CD4-positive, CD25-positive, alpha-beta regulatory T cell (primary cell): ENCODE results near the gene KRTAP5-3. TPM values are rescaled to one million over a fixed set of nuclear protein-coding genes. Genes with fewer than 3 reads are reported as not detected.

ENCODE experiments used
- ATAC-seq, 2 donors: fragments of 150-1000 bp; cut with Tn5 transposase; one replicate each; pipeline ENCODE4 v1.10.0; 2021; ENCODE audit warnings: low read depth in 2 of 2, moderate number of reproducible peaks in 2 of 2, moderate library complexity in 1 of 2
- DNase-seq, 3 donors: peaks; one replicate each; pipeline versions ENCODE4 v3.0.0 to v3.0.0-alpha.2; 2012 to 2022; ENCODE audit warnings: mixed read lengths in 1 of 3
- H3K27ac ChIP-seq: one replicate; pipeline ENCODE4 v1.7.0; 2013; ENCODE audit warnings: mild to moderate bottlenecking, low read length; ENCODE audit not compliant: insufficient read depth, poor library complexity, severe bottlenecking
- H3K27me3 ChIP-seq: one replicate; pipeline ENCODE4 v1.7.0; 2013; ENCODE audit warnings: low read length; ENCODE audit not compliant: control insufficient read depth, insufficient read depth
- H3K36me3 ChIP-seq: one replicate; pipeline ENCODE4 v1.7.0; 2013; ENCODE audit warnings: mild to moderate bottlenecking, low read length, moderate library complexity; ENCODE audit not compliant: control insufficient read depth, insufficient read depth
- H3K4me1 ChIP-seq: 2 replicates; pipeline ENCODE4 v1.7.0; 2013; ENCODE audit warnings: mild to moderate bottlenecking, low read length; ENCODE audit not compliant: insufficient read depth, control insufficient read depth, poor library complexity, severe bottlenecking
- H3K4me3 ChIP-seq: one replicate; pipeline ENCODE4 v1.7.0; 2013; ENCODE audit warnings: low read depth, mild to moderate bottlenecking, low read length, moderate library complexity
- H3K9me3 ChIP-seq, 2 experiments: 1 replicate in 1 of 2; 2 replicates in 1 of 2; pipeline ENCODE4 v1.7.0; 2013; ENCODE audit warnings: low read length in 2 of 2, mild to moderate bottlenecking in 1 of 2, moderate library complexity in 1 of 2; ENCODE audit not compliant: control insufficient read depth in 2 of 2
- H3K27ac Mint-ChIP-seq, 3 donors: one replicate each; pipeline ENCODE4 v1.8.0; 2020 to 2022; ENCODE audit warnings: mild to moderate bottlenecking in 3 of 3, mixed read lengths in 3 of 3, moderate library complexity in 2 of 3
- H3K27me3 Mint-ChIP-seq: one replicate; pipeline ENCODE4 v1.8.0; 2022; ENCODE audit warnings: mild to moderate bottlenecking, mixed read lengths
- H3K36me3 Mint-ChIP-seq: one replicate; pipeline ENCODE4 v1.8.0; 2020; ENCODE audit warnings: mixed read lengths
- H3K4me1 Mint-ChIP-seq, 4 donors: one replicate each; pipeline ENCODE4 v1.8.0; 2020 to 2022; ENCODE audit warnings: mixed read lengths in 4 of 4, mild to moderate bottlenecking in 1 of 4
- H3K4me3 Mint-ChIP-seq, 4 donors: one replicate each; pipeline ENCODE4 v1.8.0; 2020 to 2022; ENCODE audit warnings: mild to moderate bottlenecking in 4 of 4, mixed read lengths in 4 of 4, moderate library complexity in 3 of 4
- H3K9me3 Mint-ChIP-seq, 7 donors: one replicate each; pipeline ENCODE4 v1.8.0; 2020 to 2022; ENCODE audit warnings: mixed read lengths in 7 of 7, mild to moderate bottlenecking in 3 of 7, moderate library complexity in 2 of 7
- polyA plus RNA-seq, 4 donors: library from polyadenylated mRNA; unstranded; fragments of 300-500 nt; fragmentation: Illumina TruSeq; gene quantifications; one replicate each; pipeline ENCODE4 v1.2.3, GENCODE V29; 2021
- total RNA-seq: library from RNA; stranded (reverse); gene quantifications from one replicate; pipeline ENCODE4 v1.2.3, GENCODE V29; 2022

Gene KRTAP5-3
- total and polyA plus RNA-seq, 5 donors from 2014 or later, result not detected

DNA sequence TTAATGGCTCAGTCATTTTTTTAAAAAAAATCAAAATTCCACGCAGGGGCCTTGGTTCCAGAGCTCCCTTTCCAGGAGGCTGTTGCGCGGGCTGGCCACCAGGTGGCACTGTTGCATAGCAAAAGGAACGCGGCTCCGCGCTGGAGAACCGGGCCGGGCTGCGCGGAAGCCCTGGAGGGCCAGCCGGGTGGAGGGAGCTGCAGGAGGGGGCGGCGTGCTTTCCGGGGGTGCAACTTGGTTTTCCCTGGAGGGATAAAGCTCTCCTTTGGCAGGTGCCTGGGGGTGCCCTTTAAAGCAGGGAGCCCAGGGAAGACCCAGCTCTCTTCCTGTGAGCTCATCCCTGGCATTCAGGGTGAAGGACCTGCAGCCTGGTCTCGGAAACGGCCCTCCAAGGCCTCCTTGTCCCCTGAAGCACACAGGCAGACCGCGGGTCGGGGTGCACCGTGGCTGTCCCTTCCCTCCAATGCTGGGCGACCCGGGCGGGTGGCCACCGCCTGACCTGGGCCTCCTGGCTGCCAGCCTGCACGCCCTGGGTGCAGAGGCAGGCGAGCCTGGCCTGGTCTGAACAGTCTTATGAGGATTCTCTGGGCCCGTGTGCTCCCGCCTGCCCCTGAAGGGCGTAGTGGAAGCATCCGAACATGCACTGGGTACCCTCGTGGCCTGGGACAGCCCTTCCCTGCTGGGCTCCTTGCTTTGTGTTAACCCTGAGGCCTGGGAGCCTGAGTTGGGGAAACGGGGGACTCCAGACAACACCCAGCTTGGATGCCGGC, 44.7 kb upstream of the KRTAP5-3 start:
- no peak overlapping the region for H3K27ac Mint-ChIP-seq
- H3K27me3 Mint-ChIP-seq, result peaks cover 18% of the 10 kb centered on the region
- peaks cover 3% of the 10 kb centered on the region for H3K4me1 ChIP-seq
- H3K4me1 Mint-ChIP-seq, result no peaks in the 10 kb centered on the region
- H3K27ac ChIP-seq, result no peak overlapping the region
- H3K4me3 Mint-ChIP-seq, result no peak overlapping the region
- H3K9me3 ChIP-seq, result no peaks in the 10 kb centered on the region
- no peaks in the 10 kb centered on the region for H3K36me3 Mint-ChIP-seq
- no peaks in the 10 kb centered on the region for H3K9me3 Mint-ChIP-seq
- peak; percentile 62 to 75 for ATAC-seq
- H3K4me3 ChIP-seq, result no peak overlapping the region
- no peaks in the 10 kb centered on the region for H3K27me3 ChIP-seq
- no peaks in the 10 kb centered on the region for H3K36me3 ChIP-seq
- peak; percentile 50 to 72 (median 65) for DNase-seq

- no peak overlapping the region for H3K27ac Mint-ChIP-seq
Observed at GRCh38 chr11:1652442-1652770, 44.1 kb upstream of the KRTAP5-3 start.

GRCh38 chr11:1652026-1652425, 43.8 kb upstream of the KRTAP5-3 start:
- no peaks in the 10 kb centered on the region for H3K36me3 ChIP-seq
- peaks cover 3% of the 10 kb centered on the region for H3K4me1 ChIP-seq
- H3K27ac ChIP-seq, result no peak overlapping the region
- H3K36me3 Mint-ChIP-seq, result no peaks in the 10 kb centered on the region
- H3K4me1 Mint-ChIP-seq, result no peaks in the 10 kb centered on the region
- H3K9me3 ChIP-seq, result no peaks in the 10 kb centered on the region
- ATAC-seq (no peak), DNase-seq (no peak)
- H3K27me3 ChIP-seq, result no peaks in the 10 kb centered on the region
- H3K9me3 Mint-ChIP-seq, result no peaks in the 10 kb centered on the region
- H3K27ac Mint-ChIP-seq, result no peak overlapping the region
- H3K4me3 ChIP-seq, result no peak overlapping the region
- H3K27me3 Mint-ChIP-seq, result peaks cover 18% of the 10 kb centered on the region
- no peak overlapping the region for H3K4me3 Mint-ChIP-seq

More at GRCh38 chr11:1652442-1652770, 44.1 kb upstream of the KRTAP5-3 start:
- Histone ChIP-seq H3K27ac (no peak overlapping the region), H3K36me3 (no peaks in the 10 kb centered on the region), H3K27me3 (no peaks in the 10 kb centered on the region), H3K9me3 (no peaks in the 10 kb centered on the region), H3K4me1 (peaks cover 3% of the 10 kb centered on the region), H3K4me3 (no peak overlapping the region)
- Mint-ChIP-seq H3K36me3 (no peaks in the 10 kb centered on the region), H3K27me3 (peaks cover 18% of the 10 kb centered on the region), H3K4me3 (no peak overlapping the region), H3K9me3 (no peaks in the 10 kb centered on the region), H3K4me1 (no peaks in the 10 kb centered on the region)
- DNase-seq (no peak), ATAC-seq (no peak)

- no peak overlapping the region for H3K4me3 Mint-ChIP-seq
- H3K4me1 ChIP-seq, result peaks cover 3% of the 10 kb centered on the region
- H3K36me3 ChIP-seq, result no peaks in the 10 kb centered on the region
- ATAC-seq, result no peak
- H3K27me3 ChIP-seq, result no peaks in the 10 kb centered on the region
- H3K27ac Mint-ChIP-seq, result no peak overlapping the region
- H3K27ac ChIP-seq, result no peak overlapping the region
- H3K4me3 ChIP-seq, result no peak overlapping the region
- no peaks in the 10 kb centered on the region for H3K36me3 Mint-ChIP-seq
- DNase-seq, result no peak
- H3K27me3 Mint-ChIP-seq, result peaks cover 14% of the 10 kb centered on the region
- no peaks in the 10 kb centered on the region for H3K9me3 ChIP-seq
- H3K4me1 Mint-ChIP-seq, result no peaks in the 10 kb centered on the region
- H3K9me3 Mint-ChIP-seq, result no peaks in the 10 kb centered on the region
Observed at GRCh38 chr11:1651411-1651980, 43.2 kb upstream of the KRTAP5-3 start.

DNA sequence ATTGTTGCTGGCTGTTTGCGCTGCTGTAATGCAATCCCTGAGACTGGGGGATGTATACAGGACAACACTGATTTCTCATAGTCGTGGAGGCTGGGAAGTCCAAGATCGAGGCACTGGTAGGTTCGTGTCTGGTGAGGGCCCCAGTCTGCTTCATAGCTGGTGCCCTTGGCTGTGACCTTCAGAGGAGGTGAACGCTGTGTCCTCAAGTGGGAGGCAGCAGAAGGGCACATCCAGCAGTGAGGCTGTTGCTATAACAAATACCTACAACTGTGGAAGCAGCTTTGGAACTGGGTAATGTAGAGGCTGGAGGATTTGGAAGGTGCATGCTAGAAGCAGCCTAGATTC, 42.6 kb upstream of the KRTAP5-3 start:
- Mint-ChIP-seq H3K9me3 (no peaks in the 10 kb centered on the region), H3K36me3 (no peaks in the 10 kb centered on the region), H3K27me3 (peaks cover 12% of the 10 kb centered on the region), H3K4me1 (no peaks in the 10 kb centered on the region), H3K4me3 (no peak overlapping the region), H3K27ac (peak overlapping the region in 1 of 3 donors; percentile 29)
- peaks cover 3% of the 10 kb centered on the region for H3K4me1 ChIP-seq
- H3K9me3 ChIP-seq, result no peaks in the 10 kb centered on the region
- ATAC-seq (no peak), DNase-seq (no peak)
- H3K36me3 ChIP-seq, result no peaks in the 10 kb centered on the region
- H3K27ac ChIP-seq, result no peak overlapping the region
- no peaks in the 10 kb centered on the region for H3K27me3 ChIP-seq
- no peak overlapping the region for H3K4me3 ChIP-seq

DNA sequence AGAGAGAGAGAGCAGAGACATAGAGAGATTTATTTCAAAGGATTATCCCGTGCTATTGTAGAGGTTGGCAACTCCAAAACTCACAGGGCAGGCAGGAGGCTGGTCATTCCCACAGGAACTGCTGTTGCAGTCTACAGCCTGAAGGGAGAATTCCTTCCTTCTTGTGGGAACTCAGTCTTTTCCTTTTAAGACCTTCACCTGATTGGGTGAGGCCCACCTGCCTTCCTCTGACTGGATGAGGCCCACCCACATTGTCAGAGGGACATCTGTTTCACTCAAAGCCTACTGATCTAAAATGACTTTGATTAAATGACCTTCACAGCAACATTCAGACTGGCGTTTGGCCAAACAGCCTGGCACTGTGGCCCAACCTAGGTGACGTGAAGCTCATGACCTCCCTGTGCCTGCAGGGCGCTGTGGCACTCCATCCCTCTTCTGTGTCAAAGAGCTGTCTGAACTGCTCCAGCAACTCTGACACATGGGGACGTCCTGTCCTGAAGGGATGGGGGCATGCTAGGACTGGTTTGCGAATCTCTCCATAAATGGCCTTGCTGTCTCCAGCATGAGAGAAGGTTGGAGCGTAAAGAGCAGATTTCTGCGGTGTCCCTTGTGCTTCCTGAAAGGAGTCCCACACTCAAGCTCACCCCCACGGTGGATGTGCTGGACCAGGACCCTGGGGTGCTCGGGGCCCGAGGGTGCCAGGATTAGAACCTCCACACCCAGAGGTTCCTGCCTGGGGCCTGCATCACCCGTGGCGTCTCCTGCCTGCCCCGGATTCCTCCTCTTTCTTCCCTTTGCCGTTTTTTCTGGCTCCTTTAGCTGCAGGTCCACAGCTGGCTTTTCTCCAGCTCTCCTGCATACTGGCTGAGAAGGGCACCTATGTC, 42.0 kb upstream of the KRTAP5-3 start:
- Mint-ChIP-seq H3K27me3 (peaks cover 12% of the 10 kb centered on the region), H3K9me3 (no peaks in the 10 kb centered on the region), H3K27ac (no peak overlapping the region), H3K36me3 (no peaks in the 10 kb centered on the region), H3K4me1 (no peaks in the 10 kb centered on the region), H3K4me3 (no peak overlapping the region)
- H3K27me3 ChIP-seq, result no peaks in the 10 kb centered on the region
- no peak overlapping the region for H3K27ac ChIP-seq
- DNase-seq, result no peak
- peaks cover 3% of the 10 kb centered on the region for H3K4me1 ChIP-seq
- no peaks in the 10 kb centered on the region for H3K9me3 ChIP-seq
- ATAC-seq, result no peak
- H3K36me3 ChIP-seq, result no peaks in the 10 kb centered on the region
- no peak overlapping the region for H3K4me3 ChIP-seq

DNA sequence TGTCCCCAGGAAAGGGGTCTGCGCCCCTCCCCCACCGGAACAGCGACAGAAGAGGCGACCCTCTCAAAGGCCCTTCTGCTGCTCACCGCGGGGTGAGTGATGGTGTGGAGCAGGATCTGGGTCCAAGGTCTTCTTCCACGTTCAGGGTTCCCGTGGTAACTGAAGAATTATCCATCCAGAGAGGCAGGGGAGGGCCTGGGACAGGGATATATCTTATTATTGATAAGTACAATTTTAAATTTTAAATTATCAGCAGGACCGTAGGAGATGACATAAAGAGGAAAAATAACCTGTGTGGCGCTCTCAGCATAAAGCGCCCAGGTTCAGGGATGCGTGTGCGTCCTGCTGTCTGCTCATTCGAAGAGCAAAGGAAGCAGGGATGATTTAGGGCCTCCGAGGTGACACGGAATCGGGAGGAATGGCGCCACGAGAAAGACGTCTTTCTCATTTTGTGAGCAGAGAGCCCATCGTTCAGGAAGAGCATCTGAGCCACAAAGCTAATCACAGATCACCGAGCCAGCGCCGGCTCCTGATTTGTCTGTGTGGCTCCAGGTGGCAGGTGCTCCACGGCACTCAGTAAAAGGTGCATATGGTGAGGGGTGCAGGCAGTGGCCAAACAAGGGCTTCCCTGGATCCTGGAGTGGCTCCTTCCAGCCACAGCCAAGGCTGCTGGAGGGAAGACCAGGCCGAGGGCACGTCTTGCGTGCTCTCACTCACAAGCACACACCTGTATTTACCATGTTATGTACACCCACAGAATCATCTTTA, 40.6 kb upstream of the KRTAP5-3 start:
- Mint-ChIP-seq H3K4me1 (no peaks in the 10 kb centered on the region), H3K36me3 (no peaks in the 10 kb centered on the region), H3K27me3 (peaks cover 1% of the 10 kb centered on the region), H3K4me3 (no peak overlapping the region), H3K27ac (no peak overlapping the region), H3K9me3 (no peaks in the 10 kb centered on the region)
- no peaks in the 10 kb centered on the region for H3K27me3 ChIP-seq
- DNase-seq (no peak), ATAC-seq (no peak)
- no peak overlapping the region for H3K4me3 ChIP-seq
- H3K27ac ChIP-seq, result no peak overlapping the region
- no peaks in the 10 kb centered on the region for H3K9me3 ChIP-seq
- no peaks in the 10 kb centered on the region for H3K36me3 ChIP-seq
- peaks cover 3% of the 10 kb centered on the region for H3K4me1 ChIP-seq
